Measurements from ENCODE around the gene GINS2.

Gene GINS2

GRCh38 chr16:85689950-85690320 is 1.2 kb upstream of the GINS2 start:
- DNase-seq (ENCODE audit: low spot score), result no peak

GRCh38 chr16:85689285-85689949 is 663 bp upstream of the GINS2 start:
- no peak for DNase-seq (ENCODE audit: low spot score)

DNA sequence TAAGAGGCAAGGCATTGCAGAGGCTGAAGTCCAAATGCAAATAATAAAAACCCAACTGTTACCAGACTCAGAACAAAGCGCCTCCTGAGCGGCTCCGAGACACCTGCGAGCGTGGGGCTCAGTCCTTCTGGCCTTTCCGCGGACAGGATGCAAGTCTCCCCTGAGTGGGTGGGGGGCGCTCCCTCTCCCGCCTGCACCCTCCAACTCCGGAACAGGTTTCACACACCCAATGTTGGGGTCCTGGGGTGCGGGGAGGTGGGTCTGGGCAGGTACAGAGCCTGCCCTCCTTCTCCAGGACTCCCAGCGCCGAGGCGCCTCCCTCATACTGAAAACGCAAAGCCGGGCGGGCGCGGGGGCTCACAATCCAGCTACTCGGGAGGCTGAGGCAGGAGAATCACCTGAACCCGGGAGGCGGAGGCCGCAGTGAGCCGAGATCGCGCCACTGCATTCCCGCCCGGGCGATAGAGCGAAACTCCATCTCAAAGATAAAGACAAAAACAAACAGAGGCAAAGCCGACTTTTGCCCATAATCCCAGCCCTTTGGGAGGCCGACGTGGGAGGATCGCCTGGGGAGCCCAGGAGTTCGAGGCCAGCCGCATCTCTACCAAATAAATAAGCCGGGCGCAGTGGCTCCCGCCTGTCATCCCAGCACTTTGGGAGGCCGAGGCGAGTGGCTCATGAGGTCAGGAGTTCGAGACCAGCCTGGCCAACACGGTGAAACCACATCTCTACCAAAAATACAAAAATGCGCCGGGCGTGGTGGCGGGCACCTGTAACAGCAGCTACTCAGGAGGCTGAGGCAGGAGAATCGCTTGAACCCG is 893 bp downstream of the GINS2 start:
- no peak for DNase-seq (ENCODE audit: low spot score)

DNA sequence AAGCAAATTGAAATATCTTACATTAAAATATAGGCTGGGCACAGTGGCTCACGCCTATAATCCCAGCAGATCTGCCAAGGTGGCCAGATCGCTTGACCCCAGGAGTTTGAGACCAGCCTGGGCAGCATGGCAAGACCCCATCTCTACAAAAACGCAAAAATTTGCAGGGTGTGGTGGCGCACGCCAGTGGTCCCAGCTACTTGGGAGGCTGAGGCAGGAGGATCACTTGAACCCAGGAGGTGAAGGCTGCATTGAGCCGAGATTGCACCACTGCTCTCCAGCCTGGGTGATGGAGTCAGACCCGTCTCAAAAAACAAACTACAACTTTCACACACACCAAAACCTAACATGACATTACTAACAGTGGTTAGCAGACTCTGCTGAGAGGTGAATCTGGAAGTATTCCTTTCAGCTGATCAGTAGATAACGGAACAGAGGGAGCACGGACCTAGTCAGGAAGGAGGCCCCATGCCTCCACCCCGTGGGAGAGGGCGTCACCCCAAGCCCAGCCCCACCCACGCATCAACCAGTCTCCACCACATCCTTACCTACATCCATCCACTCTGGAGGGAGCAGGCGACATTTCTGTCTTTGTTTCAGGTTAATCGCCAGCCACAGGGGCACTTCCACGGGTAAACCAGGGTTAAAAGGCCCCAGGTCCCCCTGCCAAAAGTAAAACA is 1.7 kb downstream of the GINS2 start:
- DNase-seq (ENCODE audit: low spot score), result no peak

DNA sequence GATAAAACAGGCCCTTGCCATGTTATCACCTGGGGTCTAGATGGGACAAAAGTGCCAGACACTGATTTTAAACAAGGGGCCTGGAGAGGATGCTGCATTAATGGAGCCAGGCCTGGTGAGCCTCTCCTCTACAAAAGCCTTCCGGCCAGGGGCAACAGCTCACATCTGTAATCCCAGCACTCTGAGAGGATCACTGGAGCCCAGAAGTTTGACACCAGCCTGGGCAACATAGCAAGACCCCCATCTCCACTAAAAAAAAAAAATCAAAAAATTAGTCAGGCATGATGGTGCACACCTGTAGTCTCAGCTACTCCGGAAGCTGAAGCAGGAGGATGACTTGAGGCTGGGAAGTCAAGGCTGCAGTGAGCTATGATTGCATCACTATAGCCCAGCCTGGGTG is 3.5 kb downstream of the GINS2 start:
- DNase-seq (ENCODE audit: low spot score), result no peak

GRCh38 chr16:85683363-85683762 is 5.4 kb downstream of the GINS2 start:
- no peak for DNase-seq (ENCODE audit: low spot score)

DNA sequence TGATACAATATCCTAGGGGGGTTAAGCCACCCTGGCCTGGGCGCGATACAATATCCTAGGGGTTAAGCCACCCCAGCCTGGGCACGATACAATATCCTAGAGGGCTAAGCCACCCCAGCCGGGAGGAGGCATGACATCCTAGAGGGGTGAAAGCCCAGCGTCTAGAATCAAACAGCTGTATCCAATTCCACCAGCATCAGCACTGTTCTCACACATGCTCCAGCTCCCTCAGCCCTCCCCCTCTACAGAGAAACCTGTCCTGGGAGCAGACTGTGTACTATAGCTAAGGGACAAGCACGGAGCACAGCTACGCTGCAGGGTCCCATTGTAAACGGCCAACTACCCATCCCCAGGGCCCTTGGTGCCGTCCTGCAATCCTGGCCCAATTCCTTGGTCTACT is 6.2 kb downstream of the GINS2 start:
- DNase-seq (ENCODE audit: low spot score), result no peak

DNA sequence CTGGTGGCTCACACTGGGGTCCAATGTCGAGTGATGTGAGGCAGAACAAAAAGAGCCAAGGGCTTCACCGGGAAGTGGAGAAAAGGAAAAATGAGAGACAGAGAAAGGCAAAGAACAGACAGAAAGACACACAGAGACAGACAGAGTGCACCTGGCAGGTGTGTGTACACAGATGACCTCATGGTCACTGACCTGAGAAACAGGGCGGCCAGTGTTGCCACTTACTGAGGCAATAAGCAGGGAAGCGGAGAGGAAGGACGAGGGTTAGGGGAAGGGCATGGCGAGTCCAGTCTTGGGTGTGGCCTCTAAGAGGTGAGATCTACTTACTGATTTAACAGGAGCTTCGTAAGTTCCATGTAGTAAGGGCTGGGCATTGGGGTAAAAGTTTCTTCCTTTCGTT is 7.5 kb downstream of the GINS2 start:
- DNase-seq (ENCODE audit: low spot score), result no peak

- no peak for DNase-seq (ENCODE audit: low spot score)
These were observed 8.3 kb downstream of the GINS2 start for GRCh38 chr16:85680352-85680944.

GRCh38 chr16:85679870-85680269 is 8.9 kb downstream of the GINS2 start:
- no peak for DNase-seq (ENCODE audit: low spot score)

DNA sequence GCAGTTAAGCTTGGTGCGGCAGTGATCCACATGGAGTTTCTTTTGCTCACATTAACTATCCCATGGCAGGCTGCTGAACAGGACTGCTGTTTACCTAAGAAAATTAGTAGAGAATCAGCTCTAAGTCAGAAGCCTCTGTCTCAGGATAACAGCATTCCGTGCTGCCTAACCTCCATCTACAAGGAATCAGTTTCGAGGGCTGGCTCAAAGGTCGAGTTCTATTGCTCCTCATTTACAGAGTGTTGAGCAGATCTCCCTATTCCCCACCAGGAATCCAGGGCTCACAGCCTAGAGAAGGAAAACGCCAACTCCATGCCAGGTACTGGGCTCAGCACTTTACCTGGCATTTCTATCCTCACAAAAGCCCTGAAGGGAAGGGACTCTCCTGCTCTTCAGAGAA is 9.9 kb downstream of the GINS2 start:
- DNase-seq (ENCODE audit: low spot score), result no peak

DNA sequence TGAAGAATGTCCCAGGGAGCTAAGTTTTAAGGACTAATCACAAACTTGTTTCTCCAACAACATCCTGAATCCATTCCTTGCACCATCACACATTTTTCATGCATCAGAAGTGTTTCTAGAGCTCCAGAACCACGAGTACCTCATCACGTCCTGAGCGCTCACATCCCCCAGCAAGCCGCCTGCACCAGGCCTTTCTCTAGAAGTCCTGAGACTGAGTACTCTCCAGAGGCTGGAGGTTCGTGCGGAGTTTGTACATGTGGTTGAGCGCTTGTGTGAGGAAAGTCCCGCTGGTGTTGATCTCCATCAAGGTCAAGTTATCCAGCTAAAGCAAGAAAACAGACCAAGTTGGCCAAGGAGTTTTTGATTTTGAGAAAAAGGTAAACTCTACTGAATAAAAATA is 10.7 kb downstream of the GINS2 start:
- DNase-seq (ENCODE audit: low spot score), result no peak

GRCh38 chr16:85677383-85677967 is 11.3 kb downstream of the GINS2 start:
- DNase-seq (ENCODE audit: low spot score), result no peak

GRCh38 chr16:85676466-85676865 is 12.3 kb downstream of the GINS2 start:
- no peak for DNase-seq (ENCODE audit: low spot score)

DNA sequence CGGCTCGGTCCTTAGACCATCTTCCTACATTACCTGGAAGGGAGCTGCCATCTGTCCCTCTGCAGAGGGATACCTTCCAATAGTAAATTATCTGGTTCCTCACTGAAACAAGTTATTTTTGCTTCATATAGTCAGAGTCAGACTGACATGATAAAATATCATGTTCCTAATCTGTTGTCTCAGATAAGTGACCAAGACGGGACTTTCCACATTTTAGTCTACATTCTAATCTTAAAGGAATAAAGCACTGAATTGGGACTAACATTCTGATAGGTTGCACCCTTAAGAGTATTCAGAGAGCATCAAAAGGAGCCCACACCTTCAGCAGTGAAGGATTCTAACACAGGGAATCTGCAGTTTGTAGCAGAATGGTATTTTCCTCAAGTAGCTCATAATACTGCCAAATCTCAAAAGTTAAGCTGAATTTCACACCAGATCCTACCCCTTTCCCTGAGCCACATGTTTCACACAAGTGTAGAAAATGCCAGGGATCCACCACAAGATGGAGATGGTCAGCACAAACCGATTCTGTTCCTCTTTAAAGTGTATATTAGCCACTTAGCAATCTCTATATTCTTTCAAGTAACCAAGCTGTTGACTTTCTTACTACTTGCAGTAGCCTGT is 13.4 kb downstream of the GINS2 start:
- DNase-seq (ENCODE audit: low spot score), result no peak

- DNase-seq (ENCODE audit: low spot score), result no peak
These were observed 13.9 kb downstream of the GINS2 start for GRCh38 chr16:85674828-85675227.

DNA sequence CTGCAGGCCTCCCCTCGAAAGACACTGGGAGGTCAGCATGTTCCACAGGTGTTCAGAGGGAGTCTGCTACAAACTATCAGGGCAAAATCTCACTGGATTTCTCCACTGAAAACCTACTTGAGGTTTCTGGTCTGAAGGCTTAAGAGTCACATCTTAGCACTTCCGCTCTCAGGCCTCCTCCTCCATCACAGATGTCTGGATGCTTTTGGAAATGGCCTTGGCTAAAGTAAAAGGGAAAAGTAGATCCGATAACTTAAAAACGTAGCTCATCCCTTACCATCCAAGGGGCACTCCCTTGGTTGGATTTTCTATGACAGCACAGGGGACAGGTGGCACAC is 14.4 kb downstream of the GINS2 start:
- DNase-seq (ENCODE audit: low spot score), result no peak

DNA sequence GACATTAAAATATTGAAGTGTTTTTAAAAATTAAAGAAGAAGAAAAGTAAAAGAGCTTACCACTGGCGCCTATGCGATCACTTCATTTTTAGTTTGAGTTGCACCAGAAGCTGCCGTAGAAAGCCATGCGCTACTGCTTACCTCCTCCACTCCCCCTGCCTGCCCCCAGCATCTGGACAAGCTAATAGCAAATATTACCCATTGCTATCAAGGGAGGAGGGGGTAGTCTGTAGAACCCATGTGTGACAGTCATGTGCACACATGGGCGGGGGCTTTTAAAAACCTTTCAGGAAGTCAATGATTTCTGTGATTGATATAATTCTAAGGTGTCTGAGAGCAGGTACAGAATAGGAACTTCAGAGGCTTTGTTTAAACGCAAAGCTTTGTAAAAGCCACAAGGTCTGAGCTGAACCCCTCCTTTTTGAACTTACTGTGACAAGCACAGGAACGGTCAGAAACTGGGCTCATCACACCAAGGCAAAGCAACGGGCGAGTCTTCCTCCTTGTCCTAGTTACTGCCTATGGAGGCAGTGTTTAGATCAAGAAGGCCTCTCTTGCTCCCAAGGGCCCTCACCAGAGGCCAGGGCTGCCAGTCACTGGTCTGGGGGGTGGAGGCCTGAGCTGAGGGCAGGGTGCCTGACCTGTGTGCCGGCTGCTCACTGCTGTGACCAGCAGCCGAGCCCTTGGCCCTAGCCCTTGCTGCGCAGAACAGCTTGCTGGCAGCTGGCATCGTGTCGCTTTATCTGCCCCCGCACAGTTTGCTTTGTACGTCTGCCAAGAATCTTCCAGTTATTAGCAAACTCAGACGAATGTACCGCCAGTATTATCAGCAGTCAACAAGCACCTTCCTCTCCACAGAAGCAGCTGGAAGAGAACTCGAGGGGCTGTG is 15.0 kb downstream of the GINS2 start:
- peak; percentile 54 for DNase-seq (ENCODE audit: low spot score)

- no peak for DNase-seq (ENCODE audit: low spot score)
These were observed 17.9 kb downstream of the GINS2 start for GRCh38 chr16:85670840-85671239.

GRCh38 chr16:85668676-85669424 is 19.9 kb downstream of the GINS2 start:
- no peak for DNase-seq (ENCODE audit: low spot score)

Measured in AG08396 (cell line).